H9 (cell line): ENCODE data around the gene RGL1. TPM values are rescaled to one million over a fixed set of nuclear protein-coding genes. Genes with fewer than 3 reads are reported as not detected.

Source experiments
- DNase-seq: peaks from one replicate; pipeline ENCODE4 v3.0.0-alpha.2; 2017
- H2AFZ ChIP-seq: one replicate; pipeline ENCODE4 v1.6.1; 2013; ENCODE audit warnings: mild to moderate bottlenecking, low read length, control low read depth, moderate library complexity
- H2AK5ac ChIP-seq: 2 replicates; pipeline ENCODE4 v1.6.1; 2013; ENCODE audit warnings: low read length, control low read depth, mixed read lengths; ENCODE audit not compliant: insufficient read length
- H2BK120ac ChIP-seq: one replicate; pipeline ENCODE4 v1.6.1; 2013; ENCODE audit warnings: low read depth, mild to moderate bottlenecking, low read length, control low read depth, inconsistent platforms; ENCODE audit not compliant: poor library complexity, severe bottlenecking
- H2BK12ac ChIP-seq: 2 replicates; pipeline ENCODE4 v1.6.1; 2013; ENCODE audit warnings: low read length, control low read depth, mixed read lengths, low read depth; ENCODE audit not compliant: insufficient read length
- H2BK15ac ChIP-seq: 2 replicates; pipeline ENCODE4 v1.6.1; 2013; ENCODE audit warnings: low read depth, low read length, control low read depth
- H2BK20ac ChIP-seq: one replicate; pipeline ENCODE4 v1.6.1; 2013; ENCODE audit warnings: low read depth, mild to moderate bottlenecking, low read length, control low read depth, inconsistent platforms; ENCODE audit not compliant: poor library complexity, severe bottlenecking
- H2BK5ac ChIP-seq: 2 replicates; pipeline ENCODE4 v1.6.1; 2013; ENCODE audit warnings: low read length, control low read depth, mixed read lengths; ENCODE audit not compliant: insufficient read length
- H3K14ac ChIP-seq: 2 replicates; pipeline ENCODE4 v1.6.1; 2013; ENCODE audit warnings: low read length, control low read depth; ENCODE audit not compliant: insufficient read depth
- H3K18ac ChIP-seq: 2 replicates; pipeline ENCODE4 v1.6.1; 2013; ENCODE audit warnings: low read depth, mild to moderate bottlenecking, mixed read lengths, low read length, control low read depth; ENCODE audit not compliant: insufficient read length
- H3K23ac ChIP-seq: 2 replicates; pipeline ENCODE4 v1.6.1; 2013; ENCODE audit warnings: low read length, control low read depth, mixed read lengths, low read depth; ENCODE audit not compliant: insufficient read length
- H3K23me2 ChIP-seq: 2 replicates; pipeline ENCODE4 v1.6.1; 2013; ENCODE audit warnings: low read depth, mild to moderate bottlenecking, mixed read lengths, low read length, control low read depth; ENCODE audit not compliant: insufficient read length, poor library complexity, severe bottlenecking
- H3K27ac ChIP-seq: 2 replicates; pipeline ENCODE4 v1.5.1; 2013; ENCODE audit warnings: low read length, control low read depth, mixed read lengths, low read depth; ENCODE audit not compliant: insufficient read length
- H3K27me3 ChIP-seq: 2 replicates; pipeline ENCODE4 v1.6.1; 2013; ENCODE audit warnings: low read length, control low read depth, inconsistent platforms; ENCODE audit not compliant: insufficient read depth
- H3K4ac ChIP-seq: 2 replicates; pipeline ENCODE4 v1.6.1; 2013; ENCODE audit warnings: low read depth, mild to moderate bottlenecking, control low read depth, inconsistent platforms, low read length, moderate library complexity
- H3K4me1 ChIP-seq: 2 replicates; pipeline ENCODE4 v1.6.1; 2013; ENCODE audit warnings: low read length, control low read depth, inconsistent platforms; ENCODE audit not compliant: insufficient read depth
- H3K4me2 ChIP-seq: 2 replicates; pipeline ENCODE4 v1.6.1; 2013; ENCODE audit warnings: low read length, control low read depth, mixed read lengths; ENCODE audit not compliant: insufficient read length, insufficient read depth
- H3K56ac ChIP-seq: 2 replicates; pipeline ENCODE4 v1.6.1; 2013; ENCODE audit warnings: low read depth, mild to moderate bottlenecking, mixed read lengths, low read length, control low read depth; ENCODE audit not compliant: insufficient read length
- H3K79me1 ChIP-seq: 2 replicates; pipeline ENCODE4 v1.6.1; 2013; ENCODE audit warnings: low read depth, mild to moderate bottlenecking, moderate library complexity, low read length, control low read depth, inconsistent platforms; ENCODE audit not compliant: insufficient read depth, poor library complexity, severe bottlenecking
- H3K79me2 ChIP-seq: 2 replicates; pipeline ENCODE4 v1.6.1; 2013; ENCODE audit warnings: low read length, control low read depth, inconsistent platforms; ENCODE audit not compliant: insufficient read depth
- H3K9ac ChIP-seq: 2 replicates; pipeline ENCODE4 v1.6.1; 2013; ENCODE audit warnings: low read length, control low read depth, mixed read lengths; ENCODE audit not compliant: insufficient read length; ENCODE audit errors: extremely low read depth
- H3K9me3 ChIP-seq: one replicate; pipeline ENCODE4 v1.6.1; 2013; ENCODE audit warnings: low read depth, low read length, inconsistent platforms; ENCODE audit not compliant: control insufficient read depth
- H3T11ph ChIP-seq: one replicate; pipeline ENCODE4 v1.6.1; 2013; ENCODE audit warnings: mild to moderate bottlenecking, low read length, control low read depth, inconsistent platforms
- H4K20me1 ChIP-seq: one replicate; pipeline ENCODE4 v1.6.1; 2013; ENCODE audit not compliant: control insufficient read depth, insufficient read length, insufficient read depth
- H4K5ac ChIP-seq: 2 replicates; pipeline ENCODE4 v1.6.1; 2013; ENCODE audit warnings: low read depth, mild to moderate bottlenecking, mixed read lengths, low read length, control low read depth; ENCODE audit not compliant: insufficient read length
- H4K8ac ChIP-seq: replicated peaks from 2 replicates; pipeline ENCODE4 v1.6.1; 2013; ENCODE audit warnings: low read length, control low read depth, mixed read lengths, low read depth; ENCODE audit not compliant: insufficient read length
- H4K91ac ChIP-seq: 2 replicates; pipeline ENCODE4 v1.6.1; 2013; ENCODE audit warnings: low read depth, mild to moderate bottlenecking, moderate library complexity, mixed read lengths, low read length, control low read depth; ENCODE audit not compliant: insufficient read length
- H3K27ac Mint-ChIP-seq, 3 experiments: 2 replicates in 2 of 3; 3 replicates in 1 of 3; pipeline ENCODE4 v1.8.0; 2020 to 2021; ENCODE audit warnings: mixed read lengths in 3 of 3, mild to moderate bottlenecking in 1 of 3, moderate library complexity in 1 of 3
- H3K27me3 Mint-ChIP-seq: 2 replicates; pipeline ENCODE4 v1.8.0; 2021; ENCODE audit warnings: low read depth, mild to moderate bottlenecking, moderate library complexity, mixed read lengths
- H3K36me3 Mint-ChIP-seq, 3 experiments: 2 replicates in 2 of 3; 3 replicates in 1 of 3; pipeline ENCODE4 v1.8.0; 2020 to 2021; ENCODE audit warnings: low read depth in 3 of 3, mixed read lengths in 3 of 3; ENCODE audit not compliant: insufficient read depth in 1 of 3
- H3K4me1 Mint-ChIP-seq, 2 experiments: 2 replicates each; pipeline ENCODE4 v1.8.0; 2020; ENCODE audit warnings: mixed read lengths in 2 of 2
- H3K4me3 Mint-ChIP-seq, 2 experiments: 2 replicates in 1 of 2; 3 replicates in 1 of 2; pipeline ENCODE4 v1.8.0; 2020 to 2021; ENCODE audit warnings: mild to moderate bottlenecking in 2 of 2, mixed read lengths in 2 of 2, moderate library complexity in 1 of 2
- H3K9me3 Mint-ChIP-seq, 2 experiments: 2 replicates in 1 of 2; 3 replicates in 1 of 2; pipeline ENCODE4 v1.8.0; 2020; ENCODE audit warnings: mild to moderate bottlenecking in 2 of 2, mixed read lengths in 2 of 2, moderate library complexity in 1 of 2
- CTCF ChIP-seq: fragments of 200-600 bp; sonication (generic); conservative IDR thresholded peaks from 3 replicates; pipeline ENCODE4 v1.8.0; 2021; ENCODE audit warnings: antibody characterized with exemption, mild to moderate bottlenecking
- WGBS: extraction: QIAGEN DNeasy Blood & Tissue Kit; methylation state at CpG from one replicate; pipeline ENCODE4 v1.1.7; 2013; ENCODE audit warnings: missing lambda C conversion rate, low lambda C conversion rate, mixed read lengths; ENCODE audit not compliant: insufficient read length; ENCODE audit errors: extremely low coverage; 5-methylcytosine and 5-hydroxymethylcytosine counted together
- total RNA-seq: library from RNA; stranded (reverse); gene quantifications from 2 replicates; pipeline ENCODE4 v1.2.1, GENCODE V29; 2021

RGL1 gene
- total RNA-seq, 1 experiment from 2014 or later: 1.4 TPM

- Histone ChIP-seq H3K27me3 (no peaks in the 10 kb centered on the region; the same call in 1 of the 2 replicates), H2BK15ac (no peak overlapping the region), H3K23me2 (no peaks in the 10 kb centered on the region), H3K27ac (no peak overlapping the region), H3K18ac (no peak overlapping the region), H3T11ph (no peak overlapping the region), H4K20me1 (no peaks in the 10 kb centered on the region), H3K56ac (no peak overlapping the region), H3K23ac (no peak overlapping the region), H2AFZ (no peak overlapping the region), H3K14ac (no peak overlapping the region; the same call in 1 of the 2 replicates), H4K91ac (no peak overlapping the region), H4K8ac (no peak overlapping the region), H3K79me2 (no peaks in the 10 kb centered on the region), H3K4me1 (no peaks in the 10 kb centered on the region), H3K4ac (no peak overlapping the region), H3K4me2 (no peak overlapping the region), H3K9ac (no peak overlapping the region), H2BK20ac (no peak overlapping the region), H2AK5ac (no peak overlapping the region), H4K5ac (no peak overlapping the region), H2BK120ac (no peak overlapping the region), H2BK5ac (no peak overlapping the region), H2BK12ac (no peak overlapping the region), H3K79me1 (no peaks in the 10 kb centered on the region), H3K9me3 (no peaks in the 10 kb centered on the region)
- no peak for TF ChIP-seq CTCF
- H3K4me3 Mint-ChIP-seq: no peak overlapping the region
- H3K4me1 Mint-ChIP-seq: no peaks in the 10 kb centered on the region
- no peaks in the 10 kb centered on the region for H3K36me3 Mint-ChIP-seq
- no peaks in the 10 kb centered on the region for H3K9me3 Mint-ChIP-seq
- no peak for DNase-seq
- no CpG with 5 or more reads among the region's 15 CpGs for WGBS
- H3K27ac Mint-ChIP-seq: no peak overlapping the region
- H3K27me3 Mint-ChIP-seq: peaks cover 9% of the 10 kb centered on the region
Observed at GRCh38 chr1:183932412-183932811, 127.5 kb downstream of the RGL1 start.
